ENCODE measurements around the gene SH3YL1.

DNA sequence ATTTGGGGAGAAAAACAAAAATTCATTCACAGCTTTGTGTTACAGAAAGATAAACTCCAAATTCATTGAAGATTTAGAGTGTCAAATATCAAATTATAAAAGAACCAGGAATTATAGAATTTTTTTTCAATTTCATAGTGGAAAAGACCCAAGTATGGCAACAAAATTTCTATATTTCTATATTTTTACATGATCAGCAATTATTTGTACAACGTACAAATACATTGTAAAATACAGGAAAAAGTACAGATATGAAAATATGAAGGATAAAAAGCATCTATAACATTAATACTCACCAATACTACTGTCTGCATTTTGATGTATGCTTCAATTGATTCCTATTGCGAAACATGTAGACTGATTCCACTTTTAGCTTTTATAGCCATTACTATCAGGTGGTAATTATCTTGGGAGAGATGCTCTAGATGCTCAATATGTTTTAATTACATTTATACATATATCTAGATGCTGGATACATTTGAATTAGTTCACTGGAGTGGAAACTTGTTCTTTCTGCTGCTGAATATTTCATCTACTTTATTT lies 4.0 kb downstream of the SH3YL1 start:
- TF ChIP-seq CTCF (IDR thresholded peaks at IDR 0.05; ENCODE audit: low read length): no peak
- TF ChIP-seq EZH2phosphoT487 (IDR thresholded peaks at IDR 0.05; ENCODE audit: low read length): no peak

Measured in MM.1S (cell line).